Activated naive CD4-positive, alpha-beta T cell treated with anti-CD3 and anti-CD28 coated beads, Interleukin-2, amount 50 U/mL, for 24 hours (primary cell): ENCODE results near the gene POLD2.

ENCODE experiments used
- H3K27ac Mint-ChIP-seq: one replicate; pipeline ENCODE4 v1.8.0; 2021; ENCODE audit warnings: mild to moderate bottlenecking, mixed read lengths
- H3K27me3 Mint-ChIP-seq: one replicate; pipeline ENCODE4 v1.8.0; 2021; ENCODE audit warnings: mixed read lengths
- H3K36me3 Mint-ChIP-seq: one replicate; pipeline ENCODE4 v1.8.0; 2021; ENCODE audit warnings: mixed read lengths
- H3K4me1 Mint-ChIP-seq: one replicate; pipeline ENCODE4 v1.8.0; 2021; ENCODE audit warnings: mixed read lengths
- H3K4me3 Mint-ChIP-seq: one replicate; pipeline ENCODE4 v1.8.0; 2021; ENCODE audit warnings: mild to moderate bottlenecking, mixed read lengths
- H3K9me3 Mint-ChIP-seq: one replicate; pipeline ENCODE4 v1.8.0; 2021; ENCODE audit warnings: mixed read lengths

POLD2 gene

GRCh38 chr7:44094883-44095592 lies 28.3 kb downstream of the POLD2 start:
- Mint-ChIP-seq H3K36me3 (no peaks in the 10 kb centered on the region), H3K27ac (no peak overlapping the region), H3K4me3 (no peak overlapping the region), H3K9me3 (no peaks in the 10 kb centered on the region), H3K27me3 (no peaks in the 10 kb centered on the region), H3K4me1 (peaks cover 8% of the 10 kb centered on the region)

GRCh38 chr7:44094365-44094764 lies 29.0 kb downstream of the POLD2 start:
- H3K9me3 Mint-ChIP-seq: no peaks in the 10 kb centered on the region
- no peak overlapping the region for H3K27ac Mint-ChIP-seq
- no peaks in the 10 kb centered on the region for H3K27me3 Mint-ChIP-seq
- no peak overlapping the region for H3K4me3 Mint-ChIP-seq
- no peaks in the 10 kb centered on the region for H3K36me3 Mint-ChIP-seq
- H3K4me1 Mint-ChIP-seq: peaks cover 8% of the 10 kb centered on the region

- H3K36me3 Mint-ChIP-seq: no peaks in the 10 kb centered on the region
- H3K4me3 Mint-ChIP-seq: no peak overlapping the region
- no peaks in the 10 kb centered on the region for H3K9me3 Mint-ChIP-seq
- no peak overlapping the region for H3K27ac Mint-ChIP-seq
- peaks cover 8% of the 10 kb centered on the region for H3K4me1 Mint-ChIP-seq
- no peaks in the 10 kb centered on the region for H3K27me3 Mint-ChIP-seq
These were observed 30.2 kb downstream of the POLD2 start for GRCh38 chr7:44093102-44093641.

- Mint-ChIP-seq H3K36me3 (no peaks in the 10 kb centered on the region), H3K9me3 (no peaks in the 10 kb centered on the region), H3K27ac (no peak overlapping the region), H3K4me1 (peaks cover 9% of the 10 kb centered on the region), H3K4me3 (no peak overlapping the region), H3K27me3 (no peaks in the 10 kb centered on the region)
These were observed 35.2 kb downstream of the POLD2 start for GRCh38 chr7:44087911-44088838.

GRCh38 chr7:44086627-44087026 lies 36.7 kb downstream of the POLD2 start:
- no peaks in the 10 kb centered on the region for H3K36me3 Mint-ChIP-seq
- no peak overlapping the region for H3K4me3 Mint-ChIP-seq
- H3K27me3 Mint-ChIP-seq: no peaks in the 10 kb centered on the region
- no peak overlapping the region for H3K27ac Mint-ChIP-seq
- peaks cover 9% of the 10 kb centered on the region for H3K4me1 Mint-ChIP-seq
- H3K9me3 Mint-ChIP-seq: no peaks in the 10 kb centered on the region

GRCh38 chr7:44085546-44085945 lies 37.8 kb downstream of the POLD2 start:
- peaks cover 3% of the 10 kb centered on the region for H3K36me3 Mint-ChIP-seq
- H3K27ac Mint-ChIP-seq: no peak overlapping the region
- H3K4me1 Mint-ChIP-seq: peaks cover 19% of the 10 kb centered on the region
- no peak overlapping the region for H3K4me3 Mint-ChIP-seq
- H3K9me3 Mint-ChIP-seq: no peaks in the 10 kb centered on the region
- H3K27me3 Mint-ChIP-seq: no peaks in the 10 kb centered on the region

- H3K36me3 Mint-ChIP-seq: peaks cover 3% of the 10 kb centered on the region
- no peak overlapping the region for H3K4me3 Mint-ChIP-seq
These were observed 38.6 kb downstream of the POLD2 start for GRCh38 chr7:44084701-44085100.

GRCh38 chr7:44083796-44084195 lies 39.6 kb downstream of the POLD2 start:
- no peak overlapping the region for H3K27ac Mint-ChIP-seq

More at GRCh38 chr7:44084701-44085100, 38.6 kb downstream of the POLD2 start:
- Mint-ChIP-seq H3K27ac (no peak overlapping the region), H3K27me3 (no peaks in the 10 kb centered on the region), H3K4me1 (peaks cover 20% of the 10 kb centered on the region), H3K9me3 (no peaks in the 10 kb centered on the region)

GRCh38 chr7:44082541-44083207 lies 40.7 kb downstream of the POLD2 start:
- H3K27me3 Mint-ChIP-seq: no peaks in the 10 kb centered on the region
- no peaks in the 10 kb centered on the region for H3K9me3 Mint-ChIP-seq
- H3K36me3 Mint-ChIP-seq: peaks cover 5% of the 10 kb centered on the region
- peak overlapping the region; percentile 94 for H3K4me3 Mint-ChIP-seq
- peak overlapping the region; percentile 51 for H3K27ac Mint-ChIP-seq
- H3K4me1 Mint-ChIP-seq: peaks cover 28% of the 10 kb centered on the region

More at GRCh38 chr7:44083796-44084195, 39.6 kb downstream of the POLD2 start:
- Mint-ChIP-seq H3K4me1 (peaks cover 20% of the 10 kb centered on the region), H3K27me3 (no peaks in the 10 kb centered on the region), H3K36me3 (peaks cover 3% of the 10 kb centered on the region), H3K9me3 (no peaks in the 10 kb centered on the region), H3K4me3 (peak overlapping the region; percentile 62)

GRCh38 chr7:44081266-44081748 lies 42.0 kb downstream of the POLD2 start:
- H3K4me1 Mint-ChIP-seq: peaks cover 31% of the 10 kb centered on the region
- no peaks in the 10 kb centered on the region for H3K9me3 Mint-ChIP-seq
- H3K27ac Mint-ChIP-seq: peak overlapping the region; percentile 90
- peak overlapping the region; percentile 94 for H3K4me3 Mint-ChIP-seq
- no peaks in the 10 kb centered on the region for H3K27me3 Mint-ChIP-seq
- peaks cover 5% of the 10 kb centered on the region for H3K36me3 Mint-ChIP-seq

- H3K36me3 Mint-ChIP-seq: peaks cover 5% of the 10 kb centered on the region
- peak overlapping the region; percentile 94 for H3K4me3 Mint-ChIP-seq
- H3K9me3 Mint-ChIP-seq: no peaks in the 10 kb centered on the region
These were observed 42.6 kb downstream of the POLD2 start for GRCh38 chr7:44080686-44081265.

GRCh38 chr7:44080118-44080517 lies 43.2 kb downstream of the POLD2 start:
- Mint-ChIP-seq H3K27ac (no peak overlapping the region), H3K9me3 (no peaks in the 10 kb centered on the region), H3K4me3 (no peak overlapping the region), H3K27me3 (no peaks in the 10 kb centered on the region), H3K36me3 (peaks cover 5% of the 10 kb centered on the region), H3K4me1 (peaks cover 31% of the 10 kb centered on the region)

More at GRCh38 chr7:44080686-44081265, 42.6 kb downstream of the POLD2 start:
- no peaks in the 10 kb centered on the region for H3K27me3 Mint-ChIP-seq
- H3K4me1 Mint-ChIP-seq: peaks cover 31% of the 10 kb centered on the region
- peak overlapping the region; percentile 90 for H3K27ac Mint-ChIP-seq

- Mint-ChIP-seq H3K36me3 (peaks cover 5% of the 10 kb centered on the region), H3K4me3 (no peak overlapping the region), H3K27me3 (no peaks in the 10 kb centered on the region), H3K27ac (no peak overlapping the region), H3K4me1 (peaks cover 31% of the 10 kb centered on the region), H3K9me3 (no peaks in the 10 kb centered on the region)
These were observed 43.9 kb downstream of the POLD2 start for GRCh38 chr7:44079331-44080021.

- H3K27me3 Mint-ChIP-seq: no peaks in the 10 kb centered on the region
- no peak overlapping the region for H3K27ac Mint-ChIP-seq
- peaks cover 25% of the 10 kb centered on the region for H3K4me1 Mint-ChIP-seq
- peaks cover 5% of the 10 kb centered on the region for H3K36me3 Mint-ChIP-seq
- H3K9me3 Mint-ChIP-seq: no peaks in the 10 kb centered on the region
- no peak overlapping the region for H3K4me3 Mint-ChIP-seq
These were observed 44.8 kb downstream of the POLD2 start for GRCh38 chr7:44078521-44078920.
